ENCODE data around the gene BSN. TPM values are rescaled to one million over a fixed set of nuclear protein-coding genes. Genes with fewer than 3 reads are reported as not detected.

The BSN gene
- total and polyA plus RNA-seq, 2 experiments from 2014 or later: 0.50 to 5.1 TPM

DNA sequence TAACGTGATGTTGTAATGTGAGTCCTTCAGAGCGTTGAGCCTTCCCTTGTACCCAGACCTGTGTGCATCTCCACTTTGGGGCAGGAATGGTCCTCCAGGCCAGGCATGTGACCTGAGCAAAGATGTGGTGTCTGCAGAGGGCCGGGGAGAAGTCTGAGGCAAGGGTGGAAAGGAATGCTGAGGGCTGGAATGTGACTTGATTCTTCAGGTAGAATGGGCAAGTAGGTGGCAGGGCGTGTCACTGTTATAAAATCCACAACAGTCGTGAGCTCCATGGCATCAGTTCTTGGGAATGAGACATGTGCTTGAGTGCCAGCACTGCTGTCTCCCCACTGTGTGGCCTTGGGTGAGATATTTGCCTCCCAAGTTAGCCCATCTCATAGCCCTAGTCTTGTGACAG is 24.0 kb upstream of the BSN start:
- H3K9me3 Mint-ChIP-seq: no peaks in the 10 kb centered on the region
- H3K9me2 ChIP-seq (ENCODE audit: insufficient read depth): no peaks in the 10 kb centered on the region
- H4K20me1 ChIP-seq (replicated peaks; ENCODE audit: insufficient read depth): peaks cover 6% of the 10 kb centered on the region
- H3K4me1 ChIP-seq (ENCODE audit: insufficient read depth): no peaks in the 10 kb centered on the region
- peaks cover 10% of the 10 kb centered on the region for H3K27me3 Mint-ChIP-seq (ENCODE audit: insufficient read depth, low read depth, poor library complexity)
- peaks cover 7% of the 10 kb centered on the region for H3F3A ChIP-seq (replicated peaks; ENCODE audit: low read depth)
- H3K4me2 ChIP-seq: no peak overlapping the region
- no peaks in the 10 kb centered on the region for H3K27me3 ChIP-seq (ENCODE audit: insufficient read depth)
- TF ChIP-seq ZNF331 (CRISPR knock-in tag; IDR thresholded peaks at IDR 0.05; ENCODE audit: low read depth): no peak
- no peak for TF ChIP-seq NANOG (IDR thresholded peaks at IDR 0.05; ENCODE audit: borderline replicate concordance)
- TF ChIP-seq, protein P1, sequence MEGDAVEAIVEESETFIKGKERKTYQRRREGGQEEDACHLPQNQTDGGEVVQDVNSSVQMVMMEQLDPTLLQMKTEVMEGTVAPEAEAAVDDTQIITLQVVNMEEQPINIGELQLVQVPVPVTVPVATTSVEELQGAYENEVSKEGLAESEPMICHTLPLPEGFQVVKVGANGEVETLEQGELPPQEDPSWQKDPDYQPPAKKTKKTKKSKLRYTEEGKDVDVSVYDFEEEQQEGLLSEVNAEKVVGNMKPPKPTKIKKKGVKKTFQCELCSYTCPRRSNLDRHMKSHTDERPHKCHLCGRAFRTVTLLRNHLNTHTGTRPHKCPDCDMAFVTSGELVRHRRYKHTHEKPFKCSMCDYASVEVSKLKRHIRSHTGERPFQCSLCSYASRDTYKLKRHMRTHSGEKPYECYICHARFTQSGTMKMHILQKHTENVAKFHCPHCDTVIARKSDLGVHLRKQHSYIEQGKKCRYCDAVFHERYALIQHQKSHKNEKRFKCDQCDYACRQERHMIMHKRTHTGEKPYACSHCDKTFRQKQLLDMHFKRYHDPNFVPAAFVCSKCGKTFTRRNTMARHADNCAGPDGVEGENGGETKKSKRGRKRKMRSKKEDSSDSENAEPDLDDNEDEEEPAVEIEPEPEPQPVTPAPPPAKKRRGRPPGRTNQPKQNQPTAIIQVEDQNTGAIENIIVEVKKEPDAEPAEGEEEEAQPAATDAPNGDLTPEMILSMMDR (conservative IDR thresholded peaks at IDR 0.05; ENCODE audit: low read depth in 2 of 2): no peak
- TF ChIP-seq JUNB (IDR thresholded peaks at IDR 0.05; ENCODE audit: unreplicated experiment): no peak
- TF ChIP-seq POLR2AphosphoS5 (IDR thresholded peaks at IDR 0.05; ENCODE audit: low read depth): no peak
- TF ChIP-seq, protein P2, sequence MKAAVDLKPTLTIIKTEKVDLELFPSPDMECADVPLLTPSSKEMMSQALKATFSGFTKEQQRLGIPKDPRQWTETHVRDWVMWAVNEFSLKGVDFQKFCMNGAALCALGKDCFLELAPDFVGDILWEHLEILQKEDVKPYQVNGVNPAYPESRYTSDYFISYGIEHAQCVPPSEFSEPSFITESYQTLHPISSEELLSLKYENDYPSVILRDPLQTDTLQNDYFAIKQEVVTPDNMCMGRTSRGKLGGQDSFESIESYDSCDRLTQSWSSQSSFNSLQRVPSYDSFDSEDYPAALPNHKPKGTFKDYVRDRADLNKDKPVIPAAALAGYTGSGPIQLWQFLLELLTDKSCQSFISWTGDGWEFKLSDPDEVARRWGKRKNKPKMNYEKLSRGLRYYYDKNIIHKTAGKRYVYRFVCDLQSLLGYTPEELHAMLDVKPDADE (IDR thresholded peaks at IDR 0.05): no peak
- no peak for TF ChIP-seq EZH2phosphoT487 (IDR thresholded peaks at IDR 0.05; ENCODE audit: unreplicated experiment)
- TF ChIP-seq, protein P3, sequence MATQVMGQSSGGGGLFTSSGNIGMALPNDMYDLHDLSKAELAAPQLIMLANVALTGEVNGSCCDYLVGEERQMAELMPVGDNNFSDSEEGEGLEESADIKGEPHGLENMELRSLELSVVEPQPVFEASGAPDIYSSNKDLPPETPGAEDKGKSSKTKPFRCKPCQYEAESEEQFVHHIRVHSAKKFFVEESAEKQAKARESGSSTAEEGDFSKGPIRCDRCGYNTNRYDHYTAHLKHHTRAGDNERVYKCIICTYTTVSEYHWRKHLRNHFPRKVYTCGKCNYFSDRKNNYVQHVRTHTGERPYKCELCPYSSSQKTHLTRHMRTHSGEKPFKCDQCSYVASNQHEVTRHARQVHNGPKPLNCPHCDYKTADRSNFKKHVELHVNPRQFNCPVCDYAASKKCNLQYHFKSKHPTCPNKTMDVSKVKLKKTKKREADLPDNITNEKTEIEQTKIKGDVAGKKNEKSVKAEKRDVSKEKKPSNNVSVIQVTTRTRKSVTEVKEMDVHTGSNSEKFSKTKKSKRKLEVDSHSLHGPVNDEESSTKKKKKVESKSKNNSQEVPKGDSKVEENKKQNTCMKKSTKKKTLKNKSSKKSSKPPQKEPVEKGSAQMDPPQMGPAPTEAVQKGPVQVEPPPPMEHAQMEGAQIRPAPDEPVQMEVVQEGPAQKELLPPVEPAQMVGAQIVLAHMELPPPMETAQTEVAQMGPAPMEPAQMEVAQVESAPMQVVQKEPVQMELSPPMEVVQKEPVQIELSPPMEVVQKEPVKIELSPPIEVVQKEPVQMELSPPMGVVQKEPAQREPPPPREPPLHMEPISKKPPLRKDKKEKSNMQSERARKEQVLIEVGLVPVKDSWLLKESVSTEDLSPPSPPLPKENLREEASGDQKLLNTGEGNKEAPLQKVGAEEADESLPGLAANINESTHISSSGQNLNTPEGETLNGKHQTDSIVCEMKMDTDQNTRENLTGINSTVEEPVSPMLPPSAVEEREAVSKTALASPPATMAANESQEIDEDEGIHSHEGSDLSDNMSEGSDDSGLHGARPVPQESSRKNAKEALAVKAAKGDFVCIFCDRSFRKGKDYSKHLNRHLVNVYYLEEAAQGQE (IDR thresholded peaks at IDR 0.05; ENCODE audit: unreplicated experiment): no peak
- TF ChIP-seq CREB1 (CRISPR knock-in tag; IDR thresholded peaks at IDR 0.05; ENCODE audit: low read depth): no peak
- TF ChIP-seq STAT1 (IDR thresholded peaks at IDR 0.05; ENCODE audit: unreplicated experiment): no peak
- TF ChIP-seq EZH2 (IDR thresholded peaks at IDR 0.05; ENCODE audit: low read depth, unreplicated experiment): no peak
- peaks cover 4% of the 10 kb centered on the region for H3K4me1 Mint-ChIP-seq
- H3K27ac Mint-ChIP-seq: no peak overlapping the region
- no peak overlapping the region for H3K4me3 ChIP-seq
- no peak overlapping the region for H3K27ac ChIP-seq (ENCODE audit: low read depth)
- H3K4me3 Mint-ChIP-seq: no peak overlapping the region
- peaks cover 21% of the 10 kb centered on the region for H3K79me2 ChIP-seq (replicated peaks; ENCODE audit: insufficient read depth)
- no peaks in the 10 kb centered on the region for H3K36me3 ChIP-seq (ENCODE audit: insufficient read depth)
- ATAC-seq (no peak), DNase-seq (ENCODE audit: low spot score) (no peak)
- H3K36me3 Mint-ChIP-seq (ENCODE audit: low read depth): peaks cover 52% of the 10 kb centered on the region
- no peak overlapping the region for H2AFZ ChIP-seq
